Transverse colon (tissue), 4 donors: ENCODE measurements around the gene MBTD1.

Experiments
- EP300 ChIP-seq: sonication (generic); formaldehyde crosslinking; IDR thresholded peaks from one replicate; pipeline ENCODE4 v1.6.1; 2017; ENCODE audit warnings: antibody characterized with exemption, low read depth
- POLR2A ChIP-seq: fragments of 450-650 bp; IDR thresholded peaks from one replicate; pipeline ENCODE4 v1.6.1; 2016; ENCODE audit warnings: antibody characterized with exemption, mild to moderate bottlenecking, moderate library complexity
- POLR2AphosphoS5 ChIP-seq, 3 donors: sonication (generic); formaldehyde crosslinking; IDR thresholded peaks; one replicate each; pipeline ENCODE4 v1.6.1; 2016; ENCODE audit warnings: antibody characterized with exemption in 3 of 3
- TF ChIP-seq, protein P1 (sequence below), 5 experiments: fragments of 200-600 bp in 3 of 5; fragments of 450-650 bp in 2 of 5; sonication (generic) in 3 of 5; IDR thresholded peaks; 1 replicate in 2 of 5; 2 replicates in 3 of 5; pipeline ENCODE4 v1.5.1; 2016 to 2017; ENCODE audit warnings: antibody characterized with exemption in 5 of 5, inconsistent platforms in 3 of 5, mild to moderate bottlenecking in 2 of 5, moderate library complexity in 1 of 5

DNA sequence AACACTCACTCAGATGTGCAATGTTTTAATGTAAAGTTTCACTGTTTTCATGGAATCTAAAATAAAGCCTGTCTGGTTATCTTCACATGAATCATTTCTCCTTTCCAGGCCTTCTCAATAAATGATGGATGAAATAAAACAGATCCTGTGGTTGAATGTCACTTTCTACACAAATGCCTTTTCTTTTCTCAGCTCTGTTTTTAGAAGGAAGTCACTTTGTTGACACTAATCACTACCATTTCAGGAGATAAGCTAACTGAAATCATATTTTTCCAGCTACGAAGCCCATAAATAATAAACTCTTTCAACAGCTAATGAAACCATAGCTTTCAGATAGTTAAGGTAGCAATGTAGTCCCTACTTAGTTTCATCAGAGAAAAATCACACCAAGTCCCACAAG, 75.7 kb downstream of the MBTD1 start:
- TF ChIP-seq, protein P1, sequence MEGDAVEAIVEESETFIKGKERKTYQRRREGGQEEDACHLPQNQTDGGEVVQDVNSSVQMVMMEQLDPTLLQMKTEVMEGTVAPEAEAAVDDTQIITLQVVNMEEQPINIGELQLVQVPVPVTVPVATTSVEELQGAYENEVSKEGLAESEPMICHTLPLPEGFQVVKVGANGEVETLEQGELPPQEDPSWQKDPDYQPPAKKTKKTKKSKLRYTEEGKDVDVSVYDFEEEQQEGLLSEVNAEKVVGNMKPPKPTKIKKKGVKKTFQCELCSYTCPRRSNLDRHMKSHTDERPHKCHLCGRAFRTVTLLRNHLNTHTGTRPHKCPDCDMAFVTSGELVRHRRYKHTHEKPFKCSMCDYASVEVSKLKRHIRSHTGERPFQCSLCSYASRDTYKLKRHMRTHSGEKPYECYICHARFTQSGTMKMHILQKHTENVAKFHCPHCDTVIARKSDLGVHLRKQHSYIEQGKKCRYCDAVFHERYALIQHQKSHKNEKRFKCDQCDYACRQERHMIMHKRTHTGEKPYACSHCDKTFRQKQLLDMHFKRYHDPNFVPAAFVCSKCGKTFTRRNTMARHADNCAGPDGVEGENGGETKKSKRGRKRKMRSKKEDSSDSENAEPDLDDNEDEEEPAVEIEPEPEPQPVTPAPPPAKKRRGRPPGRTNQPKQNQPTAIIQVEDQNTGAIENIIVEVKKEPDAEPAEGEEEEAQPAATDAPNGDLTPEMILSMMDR (IDR thresholded peaks at IDR 0.05), result no peak
- TF ChIP-seq EP300, result no peak
- no peak for TF ChIP-seq POLR2A
- no peak for TF ChIP-seq POLR2AphosphoS5 (IDR thresholded peaks at IDR 0.05)
